HFFc6 (cell line): ENCODE results near the gene PHLDB2. TPM values are rescaled to one million over a fixed set of nuclear protein-coding genes. Genes with fewer than 3 reads are reported as not detected.

Experiments used
- DNase-seq: peaks from one replicate; pipeline ENCODE4 v3.0.0-alpha.2; 2018
- H3K27ac Mint-ChIP-seq: 2 replicates; pipeline ENCODE4 v1.8.0; 2020; ENCODE audit warnings: mild to moderate bottlenecking, mixed read lengths
- H3K27me3 Mint-ChIP-seq: 2 replicates; pipeline ENCODE4 v1.8.0; 2021; ENCODE audit warnings: mild to moderate bottlenecking, moderate library complexity, mixed read lengths; ENCODE audit not compliant: insufficient read depth
- H3K36me3 Mint-ChIP-seq: 2 replicates; pipeline ENCODE4 v1.8.0; 2021; ENCODE audit warnings: low read depth, mixed read lengths
- H3K4me1 Mint-ChIP-seq: 2 replicates; pipeline ENCODE4 v1.8.0; 2020; ENCODE audit warnings: low read depth, mixed read lengths
- H3K4me3 Mint-ChIP-seq: 2 replicates; pipeline ENCODE4 v1.8.0; 2020; ENCODE audit warnings: mild to moderate bottlenecking, moderate library complexity, mixed read lengths
- H3K9me3 Mint-ChIP-seq: 2 replicates; pipeline ENCODE4 v1.8.0; 2020; ENCODE audit warnings: mild to moderate bottlenecking, mixed read lengths
- CTCF ChIP-seq: fragments of 200-600 bp; sonication (generic); IDR thresholded peaks from 2 replicates; pipeline ENCODE4 v1.5.0; 2021; ENCODE audit warnings: antibody characterized with exemption, mild to moderate bottlenecking
- total RNA-seq, 6 experiments: library from RNA; stranded (reverse); fragmentation: NEBNext Ultra II Directional; extraction: Animal tissue kit (Norgen Biotek cat#: 25700); gene quantifications; 2 replicates in 1 of 6; 3 replicates in 5 of 6; pipeline ENCODE4 v1.2.3, GENCODE V29; 2021

The PHLDB2 gene
- total RNA-seq, 6 experiments from 2014 or later, result 35.4 to 55.9 (median 37.6) TPM

- peak overlapping the region; percentile 39; the same call in 1 of the 2 replicates for H3K4me3 Mint-ChIP-seq
- H3K27me3 Mint-ChIP-seq, result peaks cover 2% of the 10 kb centered on the region
- no peak for DNase-seq
- no peak overlapping the region for H3K27ac Mint-ChIP-seq
- H3K4me1 Mint-ChIP-seq, result peaks cover 72% of the 10 kb centered on the region
- no peak for TF ChIP-seq CTCF
- no peaks in the 10 kb centered on the region for H3K9me3 Mint-ChIP-seq
- peaks cover 10% of the 10 kb centered on the region; the same call in 1 of the 2 replicates for H3K36me3 Mint-ChIP-seq
Observed at GRCh38 chr3:111857474-111857873, 1.6 kb upstream of the PHLDB2 start.

GRCh38 chr3:111858642-111859041 lies 423 bp upstream of the PHLDB2 start:
- no peak for DNase-seq
- H3K27me3 Mint-ChIP-seq, result peaks cover 2% of the 10 kb centered on the region
- peaks cover 78% of the 10 kb centered on the region for H3K4me1 Mint-ChIP-seq
- H3K36me3 Mint-ChIP-seq, result peaks cover 10% of the 10 kb centered on the region; the same call in 1 of the 2 replicates
- H3K9me3 Mint-ChIP-seq, result no peaks in the 10 kb centered on the region
- no peak for TF ChIP-seq CTCF
- peak overlapping the region; percentile 96 for H3K27ac Mint-ChIP-seq
- H3K4me3 Mint-ChIP-seq, result peak overlapping the region; percentile 99

GRCh38 chr3:111859974-111860859 lies 1.2 kb downstream of the PHLDB2 start:
- peak; percentile 77 for TF ChIP-seq CTCF
- Mint-ChIP-seq H3K4me1 (peaks cover 80% of the 10 kb centered on the region), H3K27ac (peak overlapping the region; percentile 96), H3K9me3 (no peaks in the 10 kb centered on the region), H3K27me3 (peaks cover 2% of the 10 kb centered on the region), H3K4me3 (peak overlapping the region; percentile 99), H3K36me3 (peaks cover 10% of the 10 kb centered on the region; the same call in 1 of the 2 replicates)
- DNase-seq, result peak; percentile 89

- H3K4me1 Mint-ChIP-seq, result peaks cover 80% of the 10 kb centered on the region
- DNase-seq, result no peak
- peak overlapping the region; percentile 99 for H3K4me3 Mint-ChIP-seq
- peaks cover 10% of the 10 kb centered on the region; the same call in 1 of the 2 replicates for H3K36me3 Mint-ChIP-seq
- H3K9me3 Mint-ChIP-seq, result no peaks in the 10 kb centered on the region
- no peak for TF ChIP-seq CTCF
- peak overlapping the region; percentile 96 for H3K27ac Mint-ChIP-seq
- H3K27me3 Mint-ChIP-seq, result peaks cover 2% of the 10 kb centered on the region
Observed at GRCh38 chr3:111861391-111861790, 2.3 kb downstream of the PHLDB2 start.

GRCh38 chr3:111862415-111862814 lies 3.4 kb downstream of the PHLDB2 start:
- no peaks in the 10 kb centered on the region for H3K9me3 Mint-ChIP-seq
- peaks cover 2% of the 10 kb centered on the region for H3K27me3 Mint-ChIP-seq
- no peak overlapping the region; the same call in 1 of the 2 replicates for H3K4me3 Mint-ChIP-seq
- H3K4me1 Mint-ChIP-seq, result peaks cover 78% of the 10 kb centered on the region
- no peak for DNase-seq
- H3K36me3 Mint-ChIP-seq, result peaks cover 10% of the 10 kb centered on the region; the same call in 1 of the 2 replicates
- TF ChIP-seq CTCF, result no peak
- H3K27ac Mint-ChIP-seq, result no peak overlapping the region; the same call in 1 of the 2 replicates
